Osteocyte (in vitro differentiated cells): Measurements from ENCODE around the gene SH2D3A. TPM values are rescaled to one million over a fixed set of nuclear protein-coding genes. Genes with fewer than 3 reads are reported as not detected.

Source experiments
- DNase-seq: peaks from one replicate; pipeline ENCODE4 v3.0.0; 2021; ENCODE audit warnings: mixed read lengths; ENCODE audit not compliant: unreplicated experiment; ENCODE audit errors: extremely low spot score
- H3K27ac Mint-ChIP-seq: one replicate; pipeline ENCODE4 v1.8.0; 2021; ENCODE audit warnings: mild to moderate bottlenecking, mixed read lengths; ENCODE audit not compliant: unreplicated experiment
- H3K27me3 Mint-ChIP-seq: one replicate; pipeline ENCODE4 v1.8.0; 2021; ENCODE audit warnings: mixed read lengths; ENCODE audit not compliant: unreplicated experiment
- H3K36me3 Mint-ChIP-seq: one replicate; pipeline ENCODE4 v1.8.0; 2021; ENCODE audit warnings: mixed read lengths; ENCODE audit not compliant: unreplicated experiment
- H3K4me1 Mint-ChIP-seq: one replicate; pipeline ENCODE4 v1.8.0; 2021; ENCODE audit warnings: mixed read lengths; ENCODE audit not compliant: unreplicated experiment
- H3K4me3 Mint-ChIP-seq: one replicate; pipeline ENCODE4 v1.8.0; 2021; ENCODE audit warnings: mild to moderate bottlenecking, moderate library complexity, mixed read lengths; ENCODE audit not compliant: unreplicated experiment
- H3K9me3 Mint-ChIP-seq: one replicate; pipeline ENCODE4 v1.8.0; 2021; ENCODE audit warnings: mixed read lengths; ENCODE audit not compliant: unreplicated experiment
- total RNA-seq: library from RNA; stranded (reverse); gene quantifications from 2 replicates; pipeline ENCODE4 v1.2.1, GENCODE V29; 2021
- TF ChIP-seq, protein P1 (sequence below): fragments of 200-600 bp; sonication (generic); IDR thresholded peaks from 2 replicates; pipeline ENCODE4 v1.5.0; 2021; ENCODE audit warnings: antibody characterized with exemption, mild to moderate bottlenecking, moderate library complexity

The SH2D3A gene
- total RNA-seq, 1 donor from 2014 or later, result not detected

- no peak for DNase-seq
- Mint-ChIP-seq H3K4me3 (no peak overlapping the region), H3K4me1 (peaks cover 3% of the 10 kb centered on the region), H3K27me3 (no peaks in the 10 kb centered on the region), H3K27ac (no peak overlapping the region), H3K36me3 (peaks cover 7% of the 10 kb centered on the region), H3K9me3 (no peaks in the 10 kb centered on the region)
- TF ChIP-seq, protein P1, sequence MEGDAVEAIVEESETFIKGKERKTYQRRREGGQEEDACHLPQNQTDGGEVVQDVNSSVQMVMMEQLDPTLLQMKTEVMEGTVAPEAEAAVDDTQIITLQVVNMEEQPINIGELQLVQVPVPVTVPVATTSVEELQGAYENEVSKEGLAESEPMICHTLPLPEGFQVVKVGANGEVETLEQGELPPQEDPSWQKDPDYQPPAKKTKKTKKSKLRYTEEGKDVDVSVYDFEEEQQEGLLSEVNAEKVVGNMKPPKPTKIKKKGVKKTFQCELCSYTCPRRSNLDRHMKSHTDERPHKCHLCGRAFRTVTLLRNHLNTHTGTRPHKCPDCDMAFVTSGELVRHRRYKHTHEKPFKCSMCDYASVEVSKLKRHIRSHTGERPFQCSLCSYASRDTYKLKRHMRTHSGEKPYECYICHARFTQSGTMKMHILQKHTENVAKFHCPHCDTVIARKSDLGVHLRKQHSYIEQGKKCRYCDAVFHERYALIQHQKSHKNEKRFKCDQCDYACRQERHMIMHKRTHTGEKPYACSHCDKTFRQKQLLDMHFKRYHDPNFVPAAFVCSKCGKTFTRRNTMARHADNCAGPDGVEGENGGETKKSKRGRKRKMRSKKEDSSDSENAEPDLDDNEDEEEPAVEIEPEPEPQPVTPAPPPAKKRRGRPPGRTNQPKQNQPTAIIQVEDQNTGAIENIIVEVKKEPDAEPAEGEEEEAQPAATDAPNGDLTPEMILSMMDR, result no peak
Measured at GRCh38 chr19:6730153-6730804, 37.0 kb downstream of the SH2D3A start.

DNA sequence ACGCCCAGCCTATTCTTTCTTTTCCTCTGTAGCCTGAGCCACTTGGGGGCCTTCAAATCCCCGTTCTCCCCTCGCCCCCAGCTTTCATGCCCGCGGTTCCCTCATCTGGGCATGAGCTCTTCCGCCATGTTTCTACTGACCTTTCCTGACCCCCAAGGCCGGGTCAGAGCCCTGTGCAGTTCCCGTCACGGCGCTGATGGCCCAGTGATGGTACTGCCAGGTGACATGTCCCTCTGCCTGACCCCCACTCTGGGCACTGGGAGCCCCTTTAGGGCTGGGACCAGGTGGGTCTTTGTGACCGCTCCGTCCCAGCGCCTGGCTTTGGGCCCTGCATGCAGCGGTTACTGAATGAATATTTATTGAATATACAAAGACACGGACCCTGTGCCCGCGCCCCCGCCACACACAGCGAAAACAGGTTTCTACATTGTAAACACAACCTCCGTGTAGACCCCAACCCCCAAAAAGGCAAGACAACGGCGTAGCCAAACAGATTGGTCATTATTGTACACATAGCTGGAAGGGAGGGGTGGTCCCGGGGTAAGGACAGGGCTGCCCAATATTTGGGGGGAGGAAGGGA is 37.6 kb downstream of the SH2D3A start:
- Mint-ChIP-seq H3K4me3 (no peak overlapping the region), H3K27ac (no peak overlapping the region)

GRCh38 chr19:6728346-6728745 is 38.9 kb downstream of the SH2D3A start:
- DNase-seq, result no peak
- Mint-ChIP-seq H3K27ac (no peak overlapping the region), H3K27me3 (no peaks in the 10 kb centered on the region), H3K4me1 (no peaks in the 10 kb centered on the region), H3K9me3 (no peaks in the 10 kb centered on the region), H3K4me3 (no peak overlapping the region), H3K36me3 (peaks cover 7% of the 10 kb centered on the region)
- TF ChIP-seq, protein P1, result no peak

More for the DNA sequence above, 37.6 kb downstream of the SH2D3A start:
- no peaks in the 10 kb centered on the region for H3K4me1 Mint-ChIP-seq
- H3K36me3 Mint-ChIP-seq, result peaks cover 7% of the 10 kb centered on the region
- no peaks in the 10 kb centered on the region for H3K27me3 Mint-ChIP-seq
- DNase-seq, result no peak
- TF ChIP-seq, protein P1, result no peak
- no peaks in the 10 kb centered on the region for H3K9me3 Mint-ChIP-seq

DNA sequence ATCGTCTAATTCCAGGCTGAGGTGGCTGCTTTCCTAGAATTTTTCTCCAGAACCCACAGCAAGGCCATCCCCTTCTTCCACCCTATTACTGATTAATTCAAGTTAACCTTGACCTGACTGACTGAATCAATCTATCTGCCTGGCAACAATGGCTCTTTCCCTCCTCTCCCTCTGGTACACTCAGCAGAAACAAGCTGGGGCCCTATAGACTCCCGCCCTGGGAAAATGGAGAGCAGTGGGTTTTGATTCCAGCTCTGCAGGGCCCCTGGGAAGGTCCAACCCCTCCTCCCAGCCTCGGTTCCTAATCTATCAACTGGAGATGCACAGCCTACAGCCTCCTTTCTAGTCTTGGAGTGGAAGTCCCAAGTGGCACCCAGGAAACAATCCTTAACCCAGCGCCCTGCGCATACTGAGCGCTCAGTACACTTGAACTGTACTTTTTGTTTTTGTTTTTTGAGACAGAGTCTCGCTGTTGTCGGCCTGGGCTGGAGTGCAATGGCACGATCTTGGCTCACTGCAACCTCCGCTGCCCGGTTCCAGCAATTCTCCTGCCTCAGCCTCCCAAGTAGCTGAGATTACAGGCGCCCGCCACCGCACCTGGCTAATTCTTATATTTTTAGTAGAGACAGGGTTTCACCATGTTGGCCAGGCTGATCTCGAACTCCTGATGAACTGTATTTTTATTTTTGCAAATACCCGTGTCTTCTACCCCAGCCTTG is 41.6 kb downstream of the SH2D3A start:
- H3K4me3 Mint-ChIP-seq, result no peak overlapping the region
- H3K4me1 Mint-ChIP-seq, result peaks cover 3% of the 10 kb centered on the region
- no peak overlapping the region for H3K27ac Mint-ChIP-seq
- peaks cover 2% of the 10 kb centered on the region for H3K36me3 Mint-ChIP-seq
- no peak for DNase-seq
- TF ChIP-seq, protein P1, result no peak
- peaks cover 13% of the 10 kb centered on the region for H3K27me3 Mint-ChIP-seq
- H3K9me3 Mint-ChIP-seq, result no peaks in the 10 kb centered on the region
